Keratinocyte (primary cell): ENCODE measurements around the gene MED9. TPM values are rescaled to one million over a fixed set of nuclear protein-coding genes. Genes with fewer than 3 reads are reported as not detected.

ENCODE experiments used
- DNase-seq: peaks from one replicate; pipeline ENCODE4 v3.0.0-alpha.2; 2011; ENCODE audit warnings: low read depth, missing footprints, low spot score
- FAIRE-seq: peaks from 2 replicates; lab custom pipeline; 2011; peaks lifted over from hg19 to GRCh38; lab: Jason Lieb, UNC
- H2AFZ ChIP-seq: 2 replicates; pipeline ENCODE4 v1.6.0; 2012; ENCODE audit warnings: low read length, control low read depth, inconsistent platforms; ENCODE audit not compliant: control insufficient read depth
- H3K27ac ChIP-seq: 2 replicates; pipeline ENCODE4 v1.5.1; 2011; ENCODE audit warnings: low read length; ENCODE audit not compliant: control insufficient read depth, insufficient read depth
- H3K27me3 ChIP-seq: 3 replicates; pipeline ENCODE4 v1.6.0; 2011; ENCODE audit warnings: low read length; ENCODE audit not compliant: control insufficient read depth, insufficient read depth; ENCODE audit errors: extremely low read depth
- H3K36me3 ChIP-seq, 2 experiments: 2 replicates in 1 of 2; 3 replicates in 1 of 2; pipeline ENCODE4 v1.5.1; 2011; ENCODE audit warnings: low read length in 2 of 2, mild to moderate bottlenecking in 1 of 2; ENCODE audit not compliant: control insufficient read depth in 2 of 2, insufficient read depth in 2 of 2; ENCODE audit errors: extremely low read depth in 1 of 2
- H3K4me1 ChIP-seq: 3 replicates; pipeline ENCODE4 v1.5.1; 2011; ENCODE audit warnings: low read length; ENCODE audit not compliant: control insufficient read depth, insufficient read depth; ENCODE audit errors: extremely low read depth
- H3K4me2 ChIP-seq: 3 replicates; pipeline ENCODE4 v1.6.0; 2011; ENCODE audit warnings: low read depth, low read length; ENCODE audit not compliant: control insufficient read depth, insufficient read depth; ENCODE audit errors: extremely low read depth
- H3K4me3 ChIP-seq, 3 experiments: fragments of 200-600 bp in 1 of 3; sonication (generic) in 1 of 3; 2 replicates in 2 of 3; 3 replicates in 1 of 3; pipeline ENCODE4 v1.5.1; 2011 to 2016; ENCODE audit warnings: low read length in 3 of 3, mild to moderate bottlenecking in 3 of 3, control low read depth in 2 of 3, inconsistent platforms in 1 of 3, low read depth in 1 of 3, mixed read lengths in 1 of 3, mixed run types in 1 of 3, moderate library complexity in 1 of 3; ENCODE audit not compliant: control insufficient read depth in 2 of 3, insufficient read depth in 2 of 3; ENCODE audit errors: extremely low read depth in 1 of 3
- H3K79me2 ChIP-seq: 2 replicates; pipeline ENCODE4 v1.6.0; 2012; ENCODE audit warnings: low read length; ENCODE audit not compliant: control insufficient read depth, insufficient read depth
- H3K9ac ChIP-seq: 3 replicates; pipeline ENCODE4 v1.6.0; 2011; ENCODE audit warnings: low read length; ENCODE audit not compliant: control insufficient read depth, insufficient read depth; ENCODE audit errors: extremely low read depth
- H3K9me1 ChIP-seq: 3 replicates; pipeline ENCODE4 v1.6.0; 2011; ENCODE audit warnings: low read length; ENCODE audit not compliant: control insufficient read depth, insufficient read depth; ENCODE audit errors: extremely low read depth
- H3K9me3 ChIP-seq: 2 replicates; pipeline ENCODE4 v1.5.1; 2012; ENCODE audit warnings: low read depth, low read length; ENCODE audit not compliant: control insufficient read depth
- H4K20me1 ChIP-seq: 3 replicates; pipeline ENCODE4 v1.6.0; 2011; ENCODE audit warnings: low read length; ENCODE audit not compliant: control insufficient read depth, insufficient read depth; ENCODE audit errors: extremely low read depth
- CTCF ChIP-seq, 3 experiments: IDR thresholded peaks in 1 of 3; conservative IDR thresholded peaks in 1 of 3; optimal IDR thresholded peaks in 1 of 3; 2 replicates in 2 of 3; 3 replicates in 1 of 3; pipeline versions ENCODE3 to v1.5.1; 2011; ENCODE audit warnings: low read length in 3 of 3, mild to moderate bottlenecking in 3 of 3, moderate library complexity in 2 of 3, control low read depth in 1 of 3, inconsistent platforms in 1 of 3; ENCODE audit not compliant: insufficient read depth in 2 of 3; ENCODE audit errors: extremely low read depth in 1 of 3
- EZH2 ChIP-seq: IDR thresholded peaks from one replicate; pipeline ENCODE4 v1.6.1; 2012; ENCODE audit warnings: inconsistent platforms, mild to moderate bottlenecking, low read length, moderate library complexity
- dilution Hi-C: fragments of 300-500 bp; cut with MboI; formaldehyde crosslinking; loops from one replicate; pipeline ENCODE4 v1.7.0; 2020; ENCODE audit warnings: low sequenced_read_pairs; ENCODE audit not compliant: extremely low pct_ligation_motif_present
- polyA plus RNA-seq, 5 experiments: library from polyadenylated mRNA; depleted of rRNA in 3 of 5; stranded (reverse) in 3 of 5; stranded (forward) in 1 of 5; unstranded in 1 of 5; fragments of >200 nt; gene quantifications; 1 replicate in 1 of 5; 2 replicates in 3 of 5; 3 replicates in 1 of 5; pipeline versions ENCODE4 v1.2.1 to v1.2.3, GENCODE V29; 2011 to 2012; ENCODE audit warnings: missing spikeins in 2 of 5, low read depth in 1 of 5, low replicate concordance in 1 of 5

MED9 gene
- polyA plus RNA-seq, 1 donor (not counting 4 experiments of a cell fraction or from before 2014, with no cell fraction given): 6.9 TPM

GRCh38 chr17:17467016-17467415 lies 9.8 kb upstream of the MED9 start:
- H3K9me1 ChIP-seq: no peaks in the 10 kb centered on the region
- no peak overlapping the region for H3K4me3 ChIP-seq
- H4K20me1 ChIP-seq: no peaks in the 10 kb centered on the region
- TF ChIP-seq EZH2 (no peak), CTCF (optimal IDR thresholded peaks at IDR 0.05 in 1 of 3, IDR thresholded peaks at IDR 0.05 in 1 of 3, conservative IDR thresholded peaks at IDR 0.05 in 1 of 3; ENCODE audit: extremely low read depth in 1 of 3, insufficient read depth in 2 of 3, low read length in 3 of 3) (no peak)
- no peaks in the 10 kb centered on the region for H3K9me3 ChIP-seq
- no peaks in the 10 kb centered on the region for H3K79me2 ChIP-seq
- H2AFZ ChIP-seq: no peak overlapping the region
- H3K9ac ChIP-seq: no peak overlapping the region
- DNase-seq: no peak
- dilution Hi-C loops: no loop called here
- H3K4me2 ChIP-seq: no peak overlapping the region
- no peaks in the 10 kb centered on the region for H3K36me3 ChIP-seq
- no peak overlapping the region for H3K27ac ChIP-seq
- H3K27me3 ChIP-seq: peaks cover 40% of the 10 kb centered on the region
- H3K4me1 ChIP-seq: no peaks in the 10 kb centered on the region
- FAIRE-seq: no peak

GRCh38 chr17:17467720-17468119 lies 9.1 kb upstream of the MED9 start:
- Histone ChIP-seq H3K79me2 (no peaks in the 10 kb centered on the region), H2AFZ (no peak overlapping the region), H3K9me1 (no peaks in the 10 kb centered on the region), H3K9ac (no peak overlapping the region), H3K27me3 (peaks cover 36% of the 10 kb centered on the region), H3K27ac (no peak overlapping the region), H3K36me3 (no peaks in the 10 kb centered on the region), H3K9me3 (no peaks in the 10 kb centered on the region), H3K4me3 (no peak overlapping the region), H3K4me2 (no peak overlapping the region), H4K20me1 (no peaks in the 10 kb centered on the region), H3K4me1 (no peaks in the 10 kb centered on the region)
- dilution Hi-C loops: no loop called here
- no peak for FAIRE-seq
- DNase-seq: no peak
- no peak for TF ChIP-seq CTCF (optimal IDR thresholded peaks at IDR 0.05 in 1 of 3, IDR thresholded peaks at IDR 0.05 in 1 of 3, conservative IDR thresholded peaks at IDR 0.05 in 1 of 3; ENCODE audit: extremely low read depth in 1 of 3, insufficient read depth in 2 of 3, low read length in 3 of 3)
- no peak for TF ChIP-seq EZH2
